Neural cell (in vitro differentiated cells): ENCODE measurements around the gene KIFBP. TPM values are rescaled to one million over a fixed set of nuclear protein-coding genes. Genes with fewer than 3 reads are reported as not detected.

ENCODE experiments used
- H2AFZ ChIP-seq: fragments of 200-600, 300-800 bp; sonication (generic), shearing (Covaris generic); 2 replicates; pipeline ENCODE4 v1.6.0; 2014; ENCODE audit warnings: low read depth, mild to moderate bottlenecking, antibody characterized with exemption, low read length, moderate library complexity
- H3F3A ChIP-seq: fragments of 200-600 bp; shearing (Covaris generic); 2 replicates; pipeline ENCODE4 v1.6.1; 2016; ENCODE audit warnings: mild to moderate bottlenecking, moderate library complexity, mixed read lengths, antibody characterized with exemption, low read length; ENCODE audit not compliant: insufficient read depth, poor library complexity, severe bottlenecking
- H3K27ac ChIP-seq: fragments of 200-600, 300-800 bp; sonication (generic), shearing (Covaris generic); 2 replicates; pipeline ENCODE4 v1.5.1; 2014; ENCODE audit warnings: mild to moderate bottlenecking, low read length, moderate library complexity
- H3K27me3 ChIP-seq: fragments of 300-800, 200-600 bp; sonication (generic), shearing (Covaris generic); 2 replicates; pipeline ENCODE4 v1.6.0; 2014; ENCODE audit warnings: mild to moderate bottlenecking, low read depth, low read length, moderate library complexity; ENCODE audit not compliant: insufficient read depth
- H3K36me3 ChIP-seq: fragments of 300-800, 200-600 bp; sonication (generic), shearing (Covaris generic); 2 replicates; pipeline ENCODE4 v1.5.1; 2014; ENCODE audit warnings: mild to moderate bottlenecking, antibody characterized with exemption, low read length, moderate library complexity; ENCODE audit not compliant: insufficient read depth
- H3K4me2 ChIP-seq: fragments of 300-800, 200-600 bp; sonication (generic), shearing (Covaris generic); 2 replicates; pipeline ENCODE4 v1.6.0; 2014; ENCODE audit warnings: mild to moderate bottlenecking, low read length
- H3K4me3 ChIP-seq: fragments of 300-800, 200-600 bp; sonication (generic), shearing (Covaris generic); 2 replicates; pipeline ENCODE4 v1.5.1; 2014; ENCODE audit warnings: mild to moderate bottlenecking, low read length, moderate library complexity
- H3K79me2 ChIP-seq: fragments of 200-600 bp; shearing (Covaris generic); replicated peaks from 2 replicates; pipeline ENCODE4 v1.6.0; 2014; ENCODE audit warnings: mild to moderate bottlenecking, low read length, moderate library complexity; ENCODE audit not compliant: insufficient read depth
- H3K9ac ChIP-seq: fragments of 300-800, 200-600 bp; sonication (generic), shearing (Covaris generic); 2 replicates; pipeline ENCODE4 v1.6.1; 2016; ENCODE audit warnings: mild to moderate bottlenecking, low read length, mixed read lengths
- H3K9me2 ChIP-seq: fragments of 200-600 bp; shearing (Covaris generic); 2 replicates; pipeline ENCODE4 v1.6.1; 2016; ENCODE audit warnings: mild to moderate bottlenecking, low read length, mixed read lengths; ENCODE audit not compliant: insufficient read depth
- H3K9me3 ChIP-seq: fragments of 200-600, 300-800 bp; sonication (generic), shearing (Covaris generic); 2 replicates; pipeline ENCODE4 v1.6.1; 2016; ENCODE audit warnings: mild to moderate bottlenecking, mixed run types, low read length, moderate library complexity, mixed read lengths
- H4K20me1 ChIP-seq: fragments of 200-600 bp; shearing (Covaris generic); 2 replicates; pipeline ENCODE4 v1.6.1; 2016; ENCODE audit warnings: mild to moderate bottlenecking, mixed run types; ENCODE audit not compliant: insufficient read depth
- EP300 ChIP-seq: fragments of 450-650 bp; conservative IDR thresholded peaks from 2 replicates; pipeline ENCODE4 v1.6.1; 2014; ENCODE audit warnings: antibody characterized with exemption, mild to moderate bottlenecking, moderate library complexity; ENCODE audit not compliant: poor library complexity, severe bottlenecking
- EZH2 ChIP-seq: fragments of 200-600, 300-800 bp; shearing (Covaris generic), sonication (generic); IDR thresholded peaks from 2 replicates; pipeline ENCODE4 v1.6.1; 2014; ENCODE audit warnings: antibody characterized with exemption, low read length, borderline replicate concordance, mild to moderate bottlenecking; ENCODE audit not compliant: insufficient read depth, poor library complexity, severe bottlenecking
- MXI1 ChIP-seq: fragments of 450-650 bp; conservative IDR thresholded peaks from 2 replicates; pipeline ENCODE4 v1.6.1; 2014; ENCODE audit warnings: antibody characterized with exemption, mild to moderate bottlenecking; ENCODE audit not compliant: poor library complexity, severe bottlenecking
- POLR2AphosphoS5 ChIP-seq: IDR thresholded peaks from 2 replicates; pipeline ENCODE4 v1.6.1; 2012
- RAD21 ChIP-seq: fragments of 450-650 bp; conservative IDR thresholded peaks from 2 replicates; pipeline ENCODE4 v1.6.1; 2014; ENCODE audit warnings: antibody characterized with exemption, mild to moderate bottlenecking, moderate library complexity
- SMC3 ChIP-seq: fragments of 450-650 bp; conservative IDR thresholded peaks from 2 replicates; pipeline ENCODE4 v1.6.1; 2014; ENCODE audit warnings: antibody characterized with exemption, mild to moderate bottlenecking, moderate library complexity; ENCODE audit not compliant: poor library complexity
- TAF1 ChIP-seq: IDR thresholded peaks from 2 replicates; pipeline ENCODE4 v1.6.1; 2012; ENCODE audit warnings: low read depth
- polyA plus RNA-seq: library from polyadenylated mRNA; depleted of rRNA; stranded (reverse); fragments of >200 nt; gene quantifications from 2 replicates; pipeline ENCODE4 v1.2.3, GENCODE V29; 2014
- TF ChIP-seq, protein P1 (sequence below): fragments of 450-650 bp; IDR thresholded peaks from 2 replicates; pipeline ENCODE4 v1.5.1; 2014; ENCODE audit warnings: antibody characterized with exemption, mild to moderate bottlenecking, moderate library complexity; ENCODE audit not compliant: poor library complexity, severe bottlenecking
- TF ChIP-seq, protein P2 (sequence below): IDR thresholded peaks from 2 replicates; pipeline ENCODE4 v1.6.1; 2012; ENCODE audit warnings: borderline replicate concordance

Gene KIFBP
- polyA plus RNA-seq, 1 donor from 2014 or later: 76.9 TPM

DNA sequence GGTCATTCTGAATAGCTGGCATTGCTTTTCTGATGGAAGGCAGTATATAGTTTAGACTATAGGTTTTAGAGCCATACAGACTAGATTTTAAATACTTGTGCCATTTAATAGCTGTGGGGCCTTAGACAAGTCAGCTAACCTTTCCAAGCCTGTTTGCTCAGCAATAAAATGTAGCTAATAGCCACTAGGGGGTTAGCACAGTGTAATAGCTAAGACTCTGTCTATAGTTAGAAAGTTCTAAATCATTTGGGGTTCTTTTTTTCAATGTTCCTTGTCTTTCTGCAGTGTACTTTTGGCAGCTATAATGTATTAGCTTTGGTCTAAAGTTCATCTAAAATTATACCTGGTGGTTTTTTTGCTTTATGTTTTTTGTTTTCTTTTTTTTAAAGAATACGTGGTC is 7.5 kb upstream of the KIFBP start:
- H3K9ac ChIP-seq: no peak overlapping the region
- H4K20me1 ChIP-seq: no peaks in the 10 kb centered on the region
- no peaks in the 10 kb centered on the region for H3K27me3 ChIP-seq
- TF ChIP-seq SMC3 (no peak), EZH2 (no peak), MXI1 (no peak), EP300 (no peak), TAF1 (no peak), RAD21 (no peak), POLR2AphosphoS5 (no peak)
- TF ChIP-seq, protein P1, sequence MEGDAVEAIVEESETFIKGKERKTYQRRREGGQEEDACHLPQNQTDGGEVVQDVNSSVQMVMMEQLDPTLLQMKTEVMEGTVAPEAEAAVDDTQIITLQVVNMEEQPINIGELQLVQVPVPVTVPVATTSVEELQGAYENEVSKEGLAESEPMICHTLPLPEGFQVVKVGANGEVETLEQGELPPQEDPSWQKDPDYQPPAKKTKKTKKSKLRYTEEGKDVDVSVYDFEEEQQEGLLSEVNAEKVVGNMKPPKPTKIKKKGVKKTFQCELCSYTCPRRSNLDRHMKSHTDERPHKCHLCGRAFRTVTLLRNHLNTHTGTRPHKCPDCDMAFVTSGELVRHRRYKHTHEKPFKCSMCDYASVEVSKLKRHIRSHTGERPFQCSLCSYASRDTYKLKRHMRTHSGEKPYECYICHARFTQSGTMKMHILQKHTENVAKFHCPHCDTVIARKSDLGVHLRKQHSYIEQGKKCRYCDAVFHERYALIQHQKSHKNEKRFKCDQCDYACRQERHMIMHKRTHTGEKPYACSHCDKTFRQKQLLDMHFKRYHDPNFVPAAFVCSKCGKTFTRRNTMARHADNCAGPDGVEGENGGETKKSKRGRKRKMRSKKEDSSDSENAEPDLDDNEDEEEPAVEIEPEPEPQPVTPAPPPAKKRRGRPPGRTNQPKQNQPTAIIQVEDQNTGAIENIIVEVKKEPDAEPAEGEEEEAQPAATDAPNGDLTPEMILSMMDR: no peak
- TF ChIP-seq, protein P2, sequence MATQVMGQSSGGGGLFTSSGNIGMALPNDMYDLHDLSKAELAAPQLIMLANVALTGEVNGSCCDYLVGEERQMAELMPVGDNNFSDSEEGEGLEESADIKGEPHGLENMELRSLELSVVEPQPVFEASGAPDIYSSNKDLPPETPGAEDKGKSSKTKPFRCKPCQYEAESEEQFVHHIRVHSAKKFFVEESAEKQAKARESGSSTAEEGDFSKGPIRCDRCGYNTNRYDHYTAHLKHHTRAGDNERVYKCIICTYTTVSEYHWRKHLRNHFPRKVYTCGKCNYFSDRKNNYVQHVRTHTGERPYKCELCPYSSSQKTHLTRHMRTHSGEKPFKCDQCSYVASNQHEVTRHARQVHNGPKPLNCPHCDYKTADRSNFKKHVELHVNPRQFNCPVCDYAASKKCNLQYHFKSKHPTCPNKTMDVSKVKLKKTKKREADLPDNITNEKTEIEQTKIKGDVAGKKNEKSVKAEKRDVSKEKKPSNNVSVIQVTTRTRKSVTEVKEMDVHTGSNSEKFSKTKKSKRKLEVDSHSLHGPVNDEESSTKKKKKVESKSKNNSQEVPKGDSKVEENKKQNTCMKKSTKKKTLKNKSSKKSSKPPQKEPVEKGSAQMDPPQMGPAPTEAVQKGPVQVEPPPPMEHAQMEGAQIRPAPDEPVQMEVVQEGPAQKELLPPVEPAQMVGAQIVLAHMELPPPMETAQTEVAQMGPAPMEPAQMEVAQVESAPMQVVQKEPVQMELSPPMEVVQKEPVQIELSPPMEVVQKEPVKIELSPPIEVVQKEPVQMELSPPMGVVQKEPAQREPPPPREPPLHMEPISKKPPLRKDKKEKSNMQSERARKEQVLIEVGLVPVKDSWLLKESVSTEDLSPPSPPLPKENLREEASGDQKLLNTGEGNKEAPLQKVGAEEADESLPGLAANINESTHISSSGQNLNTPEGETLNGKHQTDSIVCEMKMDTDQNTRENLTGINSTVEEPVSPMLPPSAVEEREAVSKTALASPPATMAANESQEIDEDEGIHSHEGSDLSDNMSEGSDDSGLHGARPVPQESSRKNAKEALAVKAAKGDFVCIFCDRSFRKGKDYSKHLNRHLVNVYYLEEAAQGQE: no peak
- no peaks in the 10 kb centered on the region for H3K9me2 ChIP-seq
- H3K79me2 ChIP-seq: no peaks in the 10 kb centered on the region
- H3K36me3 ChIP-seq: peaks cover 4% of the 10 kb centered on the region
- no peak overlapping the region for H3K4me3 ChIP-seq
- H3K27ac ChIP-seq: no peak overlapping the region
- H2AFZ ChIP-seq: no peak overlapping the region
- no peaks in the 10 kb centered on the region for H3K9me3 ChIP-seq
- H3K4me2 ChIP-seq: no peak overlapping the region
- no peaks in the 10 kb centered on the region for H3F3A ChIP-seq

DNA sequence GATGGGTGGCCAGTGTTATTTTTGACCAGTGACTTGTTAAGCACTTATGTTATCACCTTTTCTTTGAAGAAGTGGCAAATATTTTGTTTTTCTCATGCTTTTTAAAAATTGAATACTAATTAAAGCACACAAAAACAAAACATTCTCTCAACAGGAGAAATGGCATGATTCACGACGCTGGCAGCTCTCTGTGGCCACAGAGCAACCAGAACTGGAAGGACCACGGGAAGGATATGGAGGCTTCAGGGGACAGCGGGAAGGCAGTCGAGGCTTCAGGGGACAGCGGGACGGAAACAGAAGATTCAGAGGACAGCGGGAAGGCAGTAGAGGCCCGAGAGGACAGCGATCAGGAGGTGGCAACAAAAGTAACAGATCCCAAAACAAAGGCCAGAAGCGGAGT is 6.2 kb upstream of the KIFBP start:
- no peaks in the 10 kb centered on the region for H3F3A ChIP-seq
- H2AFZ ChIP-seq: no peak overlapping the region
- no peaks in the 10 kb centered on the region for H3K27me3 ChIP-seq
- peaks cover 3% of the 10 kb centered on the region for H3K36me3 ChIP-seq
- TF ChIP-seq TAF1: no peak
- TF ChIP-seq, protein P1: no peak
- no peak for TF ChIP-seq EP300
- TF ChIP-seq EZH2: no peak
- no peak for TF ChIP-seq POLR2AphosphoS5
- no peak for TF ChIP-seq RAD21
- TF ChIP-seq MXI1: no peak
- TF ChIP-seq SMC3: no peak
- TF ChIP-seq, protein P2: no peak
- no peaks in the 10 kb centered on the region for H3K79me2 ChIP-seq
- H3K4me3 ChIP-seq: no peak overlapping the region
- H3K9me3 ChIP-seq: no peaks in the 10 kb centered on the region
- no peak overlapping the region for H3K4me2 ChIP-seq
- no peaks in the 10 kb centered on the region for H4K20me1 ChIP-seq
- no peak overlapping the region for H3K9ac ChIP-seq
- H3K27ac ChIP-seq: no peak overlapping the region
- H3K9me2 ChIP-seq: no peaks in the 10 kb centered on the region
